Neuronal stem cell (in vitro differentiated cells): ENCODE measurements around the gene CTNNBL1.
"Not testable (repeated sequence)": the region's sequence is repeated elsewhere in the genome, so short reads cannot be mapped to it uniquely, and the experiment has no call there.

Experiments used
- DNase-seq: peaks from one replicate; pipeline ENCODE4 v3.0.0-alpha.2; 2013; ENCODE audit warnings: low spot score
- H2AFZ ChIP-seq: one replicate; pipeline ENCODE4 v1.6.1; 2013; ENCODE audit warnings: mild to moderate bottlenecking, low read length, inconsistent platforms
- H2AK5ac ChIP-seq: 2 replicates; pipeline ENCODE4 v1.6.1; 2013; ENCODE audit warnings: low read depth, mild to moderate bottlenecking, inconsistent platforms, low read length, moderate library complexity, mixed read lengths
- H2BK120ac ChIP-seq: 2 replicates; pipeline ENCODE4 v1.6.1; 2013; ENCODE audit warnings: low read depth, mild to moderate bottlenecking, inconsistent platforms, low read length, moderate library complexity, mixed read lengths
- H2BK12ac ChIP-seq: one replicate; pipeline ENCODE4 v1.6.1; 2013; ENCODE audit warnings: low read length, inconsistent platforms
- H2BK15ac ChIP-seq: 2 replicates; pipeline ENCODE4 v1.6.1; 2013; ENCODE audit warnings: mild to moderate bottlenecking, low read length, inconsistent platforms, mixed read lengths
- H2BK5ac ChIP-seq: one replicate; pipeline ENCODE4 v1.6.1; 2013; ENCODE audit warnings: inconsistent platforms, mild to moderate bottlenecking, low read length, moderate library complexity
- H3K14ac ChIP-seq: one replicate; pipeline ENCODE4 v1.6.1; 2013; ENCODE audit warnings: low read length, inconsistent platforms
- H3K18ac ChIP-seq: 2 replicates; pipeline ENCODE4 v1.6.1; 2013; ENCODE audit warnings: low read length, inconsistent platforms
- H3K23ac ChIP-seq: 2 replicates; pipeline ENCODE4 v1.6.1; 2013; ENCODE audit warnings: low read depth, mild to moderate bottlenecking, mixed read lengths, low read length, inconsistent platforms; ENCODE audit not compliant: poor library complexity
- H3K27ac ChIP-seq: replicated peaks from 3 replicates; pipeline ENCODE4 v1.5.1; 2013; ENCODE audit warnings: low read length, inconsistent platforms
- H3K27me3 ChIP-seq, 3 experiments: 2 replicates each; pipeline ENCODE4 v1.6.1; 2013; ENCODE audit warnings: low read length in 3 of 3, mild to moderate bottlenecking in 2 of 3, inconsistent platforms in 1 of 3, low read depth in 1 of 3, mixed read lengths in 1 of 3, moderate library complexity in 1 of 3; ENCODE audit not compliant: control insufficient read depth in 3 of 3, insufficient read depth in 3 of 3
- H3K36me3 ChIP-seq, 2 donors: replicated peaks in 1 of 2; 2 replicates each; pipeline ENCODE4 v1.6.1; 2013; ENCODE audit warnings: low read length in 2 of 2; ENCODE audit not compliant: control insufficient read depth in 2 of 2, insufficient read depth in 2 of 2
- H3K4ac ChIP-seq: 2 replicates; pipeline ENCODE4 v1.6.1; 2013; ENCODE audit warnings: inconsistent platforms, mild to moderate bottlenecking, low read length, moderate library complexity
- H3K4me1 ChIP-seq, 2 donors: 1 replicate in 1 of 2; 2 replicates in 1 of 2; pipeline ENCODE4 v1.6.1; 2013; ENCODE audit warnings: low read length in 2 of 2, low read depth in 1 of 2; ENCODE audit not compliant: control insufficient read depth in 2 of 2, insufficient read depth in 1 of 2
- H3K4me2 ChIP-seq: one replicate; pipeline ENCODE4 v1.6.1; 2013; ENCODE audit warnings: mild to moderate bottlenecking, low read length, inconsistent platforms; ENCODE audit not compliant: insufficient read depth, poor library complexity, severe bottlenecking
- H3K4me3 ChIP-seq, 2 donors: 2 replicates each; pipeline ENCODE4 v1.5.1; 2013; ENCODE audit warnings: low read length in 2 of 2, mild to moderate bottlenecking in 2 of 2, inconsistent platforms in 1 of 2, moderate library complexity in 1 of 2
- H3K79me1 ChIP-seq: one replicate; pipeline ENCODE4 v1.6.1; 2013; ENCODE audit warnings: low read depth, mild to moderate bottlenecking, inconsistent platforms, low read length, moderate library complexity
- H3K9ac ChIP-seq: one replicate; pipeline ENCODE4 v1.6.1; 2013; ENCODE audit warnings: mild to moderate bottlenecking, low read depth, low read length, inconsistent platforms; ENCODE audit not compliant: poor library complexity
- H3K9me3 ChIP-seq, 2 donors: replicated peaks in 1 of 2; 2 replicates each; pipeline versions ENCODE3 to v1.6.1; 2013; ENCODE audit warnings: low read length in 2 of 2, mild to moderate bottlenecking in 2 of 2, inconsistent platforms in 1 of 2, low read depth in 1 of 2, mixed read lengths in 1 of 2, moderate library complexity in 1 of 2; ENCODE audit not compliant: control insufficient read depth in 2 of 2, insufficient read depth in 1 of 2
- H4K8ac ChIP-seq: one replicate; pipeline ENCODE4 v1.6.1; 2013; ENCODE audit warnings: low read depth, mild to moderate bottlenecking, inconsistent platforms, low read length, moderate library complexity
- H4K91ac ChIP-seq: one replicate; pipeline ENCODE4 v1.6.1; 2013; ENCODE audit warnings: low read length, low read depth, mild to moderate bottlenecking, inconsistent platforms; ENCODE audit not compliant: poor library complexity
- WGBS, 2 donors: extraction: QIAGEN DNeasy Blood & Tissue Kit; methylation state at CpG; one replicate each; pipeline ENCODE4 v1.1.7; 2013; ENCODE audit warnings: missing lambda C conversion rate in 2 of 2, mixed read lengths in 1 of 2; ENCODE audit not compliant: insufficient read length in 2 of 2, insufficient replicate concordance in 1 of 2; ENCODE audit errors: extremely low coverage in 2 of 2; 5-methylcytosine and 5-hydroxymethylcytosine counted together

Gene CTNNBL1

DNA sequence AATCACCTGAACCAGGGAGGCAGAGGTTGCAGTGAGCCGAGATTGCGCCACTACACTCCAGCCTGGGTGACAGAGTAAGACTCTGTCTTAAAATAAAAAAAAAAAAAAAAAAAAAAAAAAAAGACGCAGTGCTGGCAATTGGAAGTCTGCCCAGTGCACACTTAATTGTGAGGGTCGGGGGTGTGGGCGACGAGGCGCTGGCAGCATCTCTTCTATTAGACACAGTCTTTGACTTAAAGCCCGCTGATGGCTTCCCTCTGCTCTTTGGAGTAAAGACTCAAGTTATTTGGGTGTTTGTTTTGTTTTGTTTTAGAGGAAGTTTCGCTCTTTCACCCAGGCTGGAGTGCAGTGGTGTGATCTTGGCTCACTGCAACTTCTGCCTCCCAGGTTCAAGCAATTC lies 10.7 kb upstream of the CTNNBL1 start:
- H3K27ac ChIP-seq, H3K4me3 ChIP-seq, H4K91ac ChIP-seq, H3K36me3 ChIP-seq, H2AK5ac ChIP-seq, H2BK5ac ChIP-seq, H3K4me2 ChIP-seq, H2BK120ac ChIP-seq, H3K18ac ChIP-seq, H3K79me1 ChIP-seq, H2BK15ac ChIP-seq, H3K23ac ChIP-seq, H4K8ac ChIP-seq, DNase-seq, H2AFZ ChIP-seq, H3K9ac ChIP-seq, H2BK12ac ChIP-seq, H3K4me1 ChIP-seq, H3K14ac ChIP-seq, H3K9me3 ChIP-seq, H3K4ac ChIP-seq: not testable (repeated sequence)
- no CpG with 5 or more reads among the region's 9 CpGs for WGBS, 2 donors
- H3K27me3 ChIP-seq: peaks cover 0 to 12% (median 0%) of the 10 kb centered on the region in 3 experiments

- Histone ChIP-seq H2BK120ac (no peak overlapping the region), H3K9me3 (no peaks in the 10 kb centered on the region), H3K9ac (no peak overlapping the region), H3K27ac (no peak overlapping the region), H3K18ac (no peak overlapping the region), H3K4me3 (peak overlapping the region in 1 of 2 donors; percentile 67), H2AK5ac (no peak overlapping the region), H3K36me3 (no peaks in the 10 kb centered on the region), H3K79me1 (no peaks in the 10 kb centered on the region), H3K4ac (no peak overlapping the region), H2BK12ac (no peak overlapping the region), H3K4me2 (no peak overlapping the region), H3K23ac (no peak overlapping the region), H4K8ac (no peak overlapping the region), H2BK5ac (no peak overlapping the region), H3K27me3 (peaks cover 0 to 3% (median 0%) of the 10 kb centered on the region in 3 experiments), H2BK15ac (no peak overlapping the region), H4K91ac (no peak overlapping the region), H2AFZ (no peak overlapping the region), H3K14ac (no peak overlapping the region), H3K4me1 (peaks cover 0 to 3% of the 10 kb centered on the region in 2 donors)
- no peak for DNase-seq
- WGBS, 2 donors: no CpG with 5 or more reads among the region's 2 CpGs
Observed at GRCh38 chr20:37686762-37687477, 6.9 kb upstream of the CTNNBL1 start.

- H3K23ac ChIP-seq: no peak overlapping the region
- no peak overlapping the region for H2BK5ac ChIP-seq
- H3K27ac ChIP-seq: no peak overlapping the region
- no peak overlapping the region for H3K14ac ChIP-seq
- no peaks in the 10 kb centered on the region for H3K36me3 ChIP-seq
- H3K4me2 ChIP-seq: no peak overlapping the region
- WGBS, 2 donors: no CpG with 5 or more reads among the region's 3 CpGs
- no peaks in the 10 kb centered on the region for H3K4me1 ChIP-seq
- no peaks in the 10 kb centered on the region for H3K79me1 ChIP-seq
- DNase-seq: no peak
- no peak overlapping the region for H4K91ac ChIP-seq
- no peak overlapping the region for H2BK12ac ChIP-seq
- H3K4me3 ChIP-seq: no peak overlapping the region
- H3K4ac ChIP-seq: no peak overlapping the region
- H3K27me3 ChIP-seq: peaks cover 0 to 3% (median 0%) of the 10 kb centered on the region in 3 experiments
- H2BK120ac ChIP-seq: no peak overlapping the region
- H3K9ac ChIP-seq: no peak overlapping the region
- no peaks in the 10 kb centered on the region for H3K9me3 ChIP-seq
- no peak overlapping the region for H2BK15ac ChIP-seq
- no peak overlapping the region for H4K8ac ChIP-seq
- no peak overlapping the region for H2AK5ac ChIP-seq
- no peak overlapping the region for H3K18ac ChIP-seq
- H2AFZ ChIP-seq: no peak overlapping the region
Observed at GRCh38 chr20:37687478-37687805, 6.4 kb upstream of the CTNNBL1 start.

DNA sequence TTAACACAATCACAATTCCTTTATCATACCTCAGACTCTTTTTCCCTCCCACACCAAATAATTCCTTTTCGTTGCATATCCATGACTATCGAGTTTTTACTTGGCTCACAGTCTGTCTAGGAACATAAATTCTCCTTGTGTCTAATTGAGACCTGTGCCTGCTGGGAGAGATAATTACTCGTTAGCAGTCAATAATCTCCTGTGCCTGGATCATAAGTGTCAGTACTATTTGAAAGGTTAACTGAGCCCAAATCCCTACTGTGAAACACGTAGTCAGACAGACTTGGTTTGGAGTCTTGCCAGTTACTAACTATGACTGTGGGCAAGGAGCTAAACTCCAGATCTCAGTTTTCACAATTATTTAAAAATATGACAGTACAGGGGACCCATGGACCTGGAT lies 5.7 kb upstream of the CTNNBL1 start:
- DNase-seq: no peak
- no peak overlapping the region for H3K4me2 ChIP-seq
- H2BK120ac ChIP-seq: no peak overlapping the region
- no peak overlapping the region for H4K8ac ChIP-seq
- H2BK15ac ChIP-seq: no peak overlapping the region
- H3K27me3 ChIP-seq: peaks cover 0 to 3% (median 0%) of the 10 kb centered on the region in 3 experiments
- H4K91ac ChIP-seq: no peak overlapping the region
- no peaks in the 10 kb centered on the region for H3K36me3 ChIP-seq
- H3K27ac ChIP-seq: no peak overlapping the region
- H3K9me3 ChIP-seq: no peaks in the 10 kb centered on the region
- H3K4me1 ChIP-seq: no peaks in the 10 kb centered on the region
- H2AFZ ChIP-seq: no peak overlapping the region
- no peaks in the 10 kb centered on the region for H3K79me1 ChIP-seq
- H3K4me3 ChIP-seq: no peak overlapping the region
- no peak overlapping the region for H3K23ac ChIP-seq
- no peak overlapping the region for H3K4ac ChIP-seq
- no peak overlapping the region for H2AK5ac ChIP-seq
- H3K9ac ChIP-seq: no peak overlapping the region
- WGBS, 2 donors: 100% methylated on average over 1 of the region's 4 CpGs; no CpG with 5 or more reads in 1 of the 2 donors
- H2BK5ac ChIP-seq: no peak overlapping the region
- no peak overlapping the region for H2BK12ac ChIP-seq
- no peak overlapping the region for H3K14ac ChIP-seq
- H3K18ac ChIP-seq: no peak overlapping the region
